Glomerular visceral epithelial cell (primary cell): ENCODE results near the gene AGPAT3.

Experiments used
- DNase-seq: peaks from one replicate; pipeline ENCODE4 v3.0.0-alpha.2; 2016; ENCODE audit errors: extremely low spot score

Gene AGPAT3

GRCh38 chr21:43954042-43954441 lies 89.0 kb downstream of the AGPAT3 start:
- DNase-seq = no peak

GRCh38 chr21:43954896-43955295 lies 89.9 kb downstream of the AGPAT3 start:
- no peak for DNase-seq

GRCh38 chr21:43956019-43956669 lies 91.1 kb downstream of the AGPAT3 start:
- no peak for DNase-seq

DNA sequence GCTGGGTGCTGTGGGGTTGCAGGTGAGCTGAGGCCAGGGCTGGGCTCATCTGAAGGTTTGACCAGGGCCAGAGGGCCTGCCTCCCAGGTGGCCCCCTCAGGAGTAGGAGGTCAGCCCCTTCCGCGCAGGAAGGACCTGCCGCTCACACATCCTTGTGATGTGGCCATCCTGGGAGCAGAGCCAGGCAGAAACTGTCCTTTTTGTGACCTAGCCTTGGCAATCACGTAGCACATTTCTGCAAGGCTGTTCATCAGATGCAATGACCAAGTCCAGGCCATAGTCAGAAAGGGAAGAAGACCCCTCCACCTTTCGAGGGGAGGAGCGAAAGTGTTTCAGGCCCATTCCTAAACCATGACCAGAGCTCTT lies 91.6 kb downstream of the AGPAT3 start:
- DNase-seq = no peak

DNA sequence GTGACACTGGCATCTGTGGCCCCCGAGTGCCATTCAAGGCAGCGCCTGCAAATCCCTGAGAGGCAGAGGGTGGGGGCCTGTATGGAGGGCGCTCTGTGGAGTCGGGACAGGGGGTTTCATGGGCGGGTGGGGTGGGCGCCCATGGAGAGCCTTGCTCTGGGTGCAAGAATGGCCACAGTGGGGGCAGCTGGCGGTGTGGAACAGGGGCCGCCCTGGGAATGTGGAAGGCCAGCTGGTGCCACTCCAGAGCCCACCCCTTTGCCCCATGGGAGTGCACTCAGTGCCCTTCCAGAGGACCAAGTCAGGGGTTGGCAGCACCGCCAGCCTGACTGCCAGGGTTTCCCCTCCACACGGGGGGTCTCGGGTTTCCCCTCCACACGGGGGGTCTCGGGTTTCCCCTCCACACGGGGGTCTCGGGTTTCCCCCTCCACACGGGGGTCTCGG lies 92.1 kb downstream of the AGPAT3 start:
- no peak for DNase-seq

DNA sequence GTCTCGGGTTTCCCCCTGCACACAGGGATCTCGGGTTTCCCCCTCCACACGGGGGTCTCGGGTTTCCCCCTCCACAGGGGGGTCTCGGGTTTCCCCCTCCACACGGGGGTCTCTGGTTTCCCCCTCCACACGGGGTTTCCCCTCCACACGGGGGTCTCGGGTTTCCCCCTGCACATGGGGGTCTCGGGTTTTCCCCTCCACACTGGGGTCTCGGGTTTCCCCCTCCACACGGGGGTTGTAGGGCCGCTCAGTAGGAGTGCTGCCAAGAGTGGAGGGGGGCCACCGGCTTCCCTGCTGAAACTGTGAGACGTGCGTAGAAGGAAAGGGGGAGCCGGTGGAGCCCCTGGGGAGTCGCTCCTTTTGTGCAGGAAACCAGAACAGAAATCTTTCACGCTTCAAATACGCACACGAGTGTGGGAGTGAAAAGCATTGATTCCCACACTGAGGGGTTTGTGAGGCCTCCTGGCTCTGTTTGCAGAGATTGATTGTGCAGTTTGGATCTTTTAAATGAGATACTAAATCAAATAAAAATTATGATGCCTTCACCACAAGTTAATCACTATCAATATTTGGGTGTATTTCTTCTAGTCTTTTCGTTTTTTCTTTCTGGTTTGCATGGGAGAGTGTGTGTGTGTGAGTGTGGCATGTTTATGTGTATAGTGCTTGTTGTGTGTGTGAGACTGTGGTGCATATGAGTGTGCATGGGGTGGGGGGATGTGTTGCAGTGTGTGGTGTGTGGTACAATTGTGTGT lies 92.8 kb downstream of the AGPAT3 start:
- no peak for DNase-seq

GRCh38 chr21:43958364-43959158 lies 93.5 kb downstream of the AGPAT3 start:
- DNase-seq = no peak

GRCh38 chr21:43959231-43960116 lies 94.5 kb downstream of the AGPAT3 start:
- DNase-seq = no peak

DNA sequence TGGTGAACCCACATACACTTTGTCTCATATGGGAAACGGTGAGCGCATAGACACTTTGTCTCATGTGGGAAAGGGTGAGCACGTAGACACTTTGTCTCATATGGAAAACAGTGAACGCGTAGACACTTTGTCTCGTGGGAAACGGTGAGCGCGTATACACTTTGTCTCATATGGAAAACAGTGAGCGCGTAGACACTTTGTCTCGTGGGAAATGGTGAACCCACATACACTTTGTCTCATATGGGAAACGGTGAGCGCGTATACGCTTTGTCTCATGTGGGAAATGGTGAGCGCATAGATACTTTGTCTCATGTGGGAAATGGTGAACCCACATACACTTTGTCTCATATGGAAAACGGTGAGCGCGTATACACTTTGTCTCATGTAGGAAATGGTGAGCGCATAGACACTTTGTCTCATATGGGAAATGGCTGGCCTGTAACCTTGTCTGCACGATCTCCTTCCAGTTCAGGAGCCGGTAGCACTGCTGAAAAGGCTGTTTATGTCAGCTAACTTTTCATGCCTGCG lies 96.4 kb downstream of the AGPAT3 start:
- no peak for DNase-seq

DNA sequence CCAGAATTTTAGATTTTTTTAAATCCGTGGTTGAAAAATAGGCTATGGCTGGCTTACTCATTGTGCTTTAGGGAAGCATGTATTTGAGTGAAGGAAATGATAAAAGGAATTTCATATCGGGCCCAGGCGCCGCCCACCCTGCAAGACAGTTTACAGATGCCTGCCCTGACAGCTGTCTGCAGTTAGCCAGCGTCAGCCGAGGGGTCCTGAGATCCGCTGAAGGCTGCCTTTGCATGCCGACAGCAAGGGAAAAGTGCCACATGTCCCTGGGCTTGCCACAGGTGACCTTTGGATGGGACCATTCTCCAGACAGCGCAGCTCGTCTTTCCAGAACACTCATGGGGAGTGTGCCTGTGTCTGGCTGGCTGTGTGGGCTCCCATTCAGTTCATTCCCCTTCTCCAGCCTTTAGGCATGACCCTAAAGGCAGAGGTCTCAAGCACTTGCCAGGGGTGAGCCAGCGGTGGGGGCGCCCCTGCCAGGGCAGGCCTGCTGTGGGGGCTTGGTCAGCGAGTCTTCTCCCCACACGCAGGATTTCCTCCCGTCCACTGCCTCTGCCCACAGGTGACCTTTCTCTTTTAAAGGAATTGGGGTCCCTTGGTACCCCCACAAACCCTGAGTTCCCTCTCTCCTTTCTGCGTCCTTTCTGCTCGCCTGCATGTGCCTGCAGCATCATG lies 101.0 kb downstream of the AGPAT3 start:
- DNase-seq = no peak

- DNase-seq = no peak
Observed at GRCh38 chr21:43966946-43967512, 102.0 kb downstream of the AGPAT3 start.

DNA sequence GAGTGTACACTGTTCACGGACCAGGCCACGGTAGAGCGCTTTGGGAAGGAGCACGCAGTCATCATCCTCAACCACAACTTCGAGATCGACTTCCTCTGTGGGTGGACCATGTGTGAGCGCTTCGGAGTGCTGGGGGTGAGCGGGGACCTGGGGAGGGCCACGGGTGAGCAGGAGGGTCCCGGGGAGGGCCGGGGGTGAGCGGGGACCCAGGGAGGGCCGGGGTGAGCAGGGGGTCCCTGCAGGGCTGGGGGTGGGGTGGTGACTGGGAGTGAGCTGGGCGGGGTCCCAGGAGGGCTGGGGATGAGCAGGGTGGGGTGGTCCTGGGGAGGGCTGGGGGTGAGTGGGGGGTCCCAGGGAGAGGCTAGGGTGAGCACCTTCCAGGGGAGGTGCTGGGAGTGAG lies 103.0 kb downstream of the AGPAT3 start:
- no peak for DNase-seq

DNA sequence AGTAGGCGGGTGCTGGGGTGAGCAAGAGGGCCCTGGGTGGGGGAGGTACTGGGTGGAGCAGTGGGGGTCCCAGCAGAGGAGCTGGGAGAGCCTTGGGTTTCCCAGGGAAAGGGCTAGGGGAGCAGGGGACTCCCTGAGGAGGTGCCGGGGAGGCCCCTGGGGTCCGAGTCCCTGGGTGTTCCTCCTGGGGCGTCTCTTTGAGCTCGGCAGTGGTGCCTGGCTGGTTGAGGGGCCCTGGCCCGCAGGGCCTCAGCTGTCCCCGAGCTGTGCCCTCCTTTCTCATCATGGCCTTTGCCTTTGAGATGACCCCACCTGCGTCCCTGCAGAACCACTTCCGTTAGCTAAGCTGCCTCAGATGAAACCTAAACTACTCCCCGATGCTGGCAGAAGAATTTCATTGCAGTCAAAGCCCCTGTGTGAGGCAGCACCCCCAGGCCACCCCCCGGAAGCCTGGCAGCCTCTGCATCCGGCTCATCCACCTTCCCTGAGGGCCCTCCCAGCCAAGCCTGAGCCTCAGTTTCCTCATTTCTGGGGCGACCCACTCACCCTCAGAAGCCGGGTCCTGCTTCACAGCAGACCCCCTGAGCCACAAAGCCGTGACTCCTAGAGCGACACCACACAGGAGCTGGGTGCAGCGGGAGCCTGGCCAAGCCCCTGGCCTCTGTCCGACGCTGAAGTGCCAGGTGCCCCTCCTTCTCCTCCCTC lies 103.5 kb downstream of the AGPAT3 start:
- no peak for DNase-seq

DNA sequence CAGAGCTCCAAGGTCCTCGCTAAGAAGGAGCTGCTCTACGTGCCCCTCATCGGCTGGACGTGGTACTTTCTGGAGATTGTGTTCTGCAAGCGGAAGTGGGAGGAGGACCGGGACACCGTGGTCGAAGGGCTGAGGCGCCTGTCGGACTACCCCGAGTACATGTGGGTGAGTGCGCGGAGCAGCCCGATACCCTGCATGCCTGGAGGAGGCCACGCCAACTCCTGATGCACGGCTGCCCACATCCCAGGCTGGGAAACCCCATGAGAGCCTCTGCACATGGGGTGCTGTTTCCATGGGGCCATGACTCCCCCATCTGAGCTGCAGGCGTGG lies 104.1 kb downstream of the AGPAT3 start:
- no peak for DNase-seq

- no peak for DNase-seq
Observed at GRCh38 chr21:43970551-43970950, 105.5 kb downstream of the AGPAT3 start.

- no peak for DNase-seq
Observed at GRCh38 chr21:43971201-43971991, 106.4 kb downstream of the AGPAT3 start.

GRCh38 chr21:43971992-43972255 lies 106.9 kb downstream of the AGPAT3 start:
- DNase-seq = no peak

DNA sequence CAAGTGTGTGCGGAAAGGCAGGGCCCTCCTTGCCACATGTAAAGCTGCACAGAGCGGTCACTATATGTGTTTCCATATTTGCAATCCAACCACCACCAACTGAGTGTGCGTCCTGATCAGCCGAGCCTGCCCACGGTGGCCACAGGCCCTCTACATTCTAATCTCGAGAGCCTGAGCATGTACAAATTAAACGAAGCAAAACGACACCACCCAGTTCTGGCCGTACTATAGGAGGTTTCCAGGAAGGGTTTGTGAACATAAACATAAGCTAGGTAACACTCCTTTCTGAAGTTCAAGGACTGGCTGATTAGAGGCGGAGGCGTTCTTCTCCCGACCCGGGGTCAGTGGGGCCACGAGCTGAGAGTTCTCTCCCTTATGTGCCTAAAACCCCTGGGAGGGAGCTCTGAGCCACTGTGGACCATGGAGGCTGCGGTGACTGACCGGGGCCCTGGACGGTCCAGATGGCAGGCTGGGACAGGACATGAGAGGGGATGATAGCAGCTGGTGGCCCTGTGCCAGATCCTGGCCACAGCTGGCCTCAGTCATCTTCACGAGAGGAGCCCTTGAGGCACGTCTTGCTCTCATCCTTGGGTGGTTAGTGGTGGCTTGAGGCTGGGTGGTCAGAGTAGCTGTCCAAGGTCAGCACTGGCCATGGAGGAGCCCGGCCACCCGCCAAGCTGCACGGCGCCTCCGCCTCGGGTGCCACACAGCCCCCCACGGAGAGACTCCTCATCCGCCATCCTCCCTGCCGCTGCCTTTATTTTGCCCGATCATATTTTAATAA lies 108.0 kb downstream of the AGPAT3 start:
- no peak for DNase-seq

- no peak for DNase-seq
Observed at GRCh38 chr21:43973634-43973955, 108.6 kb downstream of the AGPAT3 start.
